ENCODE measurements around the gene SLC23A2.

DNA sequence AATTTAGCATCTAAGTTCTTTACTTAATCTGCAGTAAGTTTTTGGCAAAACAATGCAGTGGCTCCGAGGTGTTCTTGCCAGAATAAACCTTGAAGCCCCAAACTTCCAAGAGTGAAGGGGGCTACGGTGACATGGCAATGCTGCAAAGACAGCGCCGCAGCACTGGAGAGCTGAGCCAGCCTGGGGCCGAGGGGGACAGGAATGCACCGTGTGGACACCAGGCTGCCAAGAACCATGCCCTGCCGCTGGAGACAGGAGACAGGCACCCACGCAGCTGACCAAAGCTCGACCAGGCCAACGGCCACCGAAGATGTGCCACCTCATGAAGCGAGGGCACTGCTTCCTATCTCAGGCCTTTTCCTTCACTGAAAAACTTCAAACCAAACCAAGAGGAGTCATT, 146.2 kb downstream of the SLC23A2 start:
- TF ChIP-seq CTCF (IDR thresholded peaks at IDR 0.05) (no peak), POLR2A (IDR thresholded peaks at IDR 0.05) (no peak), POLR2AphosphoS5 (IDR thresholded peaks at IDR 0.05) (no peak)

Data from prostate gland (tissue), 2 donors.